ENCODE measurements around the gene EXOC6. TPM values are rescaled to one million over a fixed set of nuclear protein-coding genes. Genes with fewer than 3 reads are reported as not detected.
"Not testable (repeated sequence)": the region's sequence is repeated elsewhere in the genome, so short reads cannot be mapped to it uniquely, and the experiment has no call there.

The EXOC6 gene
- total RNA-seq, 2 experiments from 2014 or later: 9.4 to 9.9 TPM

GRCh38 chr10:92942226-92942625 is 93.9 kb downstream of the EXOC6 start:
- Mint-ChIP-seq H3K36me3 (ENCODE audit: low read depth) (peaks cover 7% of the 10 kb centered on the region), H3K9me3 (no peaks in the 10 kb centered on the region), H3K27ac (no peak overlapping the region), H3K4me1 (no peaks in the 10 kb centered on the region), H3K4me3 (no peak overlapping the region), H3K27me3 (no peaks in the 10 kb centered on the region)
- ChIA-PET CTCF (no interaction called here), POLR2A (no interaction called here)
- no peak for DNase-seq

- Mint-ChIP-seq H3K4me3 (no peak overlapping the region), H3K9me3 (no peaks in the 10 kb centered on the region), H3K36me3 (ENCODE audit: low read depth) (peaks cover 21% of the 10 kb centered on the region), H3K27me3 (no peaks in the 10 kb centered on the region), H3K4me1 (no peaks in the 10 kb centered on the region), H3K27ac (no peak overlapping the region)
- ChIA-PET POLR2A (no interaction called here), CTCF (no interaction called here)
- DNase-seq: no peak
Observed at GRCh38 chr10:92946491-92946890, 98.2 kb downstream of the EXOC6 start.

- H3K4me1 Mint-ChIP-seq, H3K27ac Mint-ChIP-seq, CTCF ChIA-PET, H3K9me3 Mint-ChIP-seq, POLR2A ChIA-PET, H3K4me3 Mint-ChIP-seq, H3K27me3 Mint-ChIP-seq, DNase-seq: not testable (repeated sequence)
- peaks cover 18% of the 10 kb centered on the region for H3K36me3 Mint-ChIP-seq (ENCODE audit: low read depth)
Observed at GRCh38 chr10:92952573-92952972, 104.3 kb downstream of the EXOC6 start.

- DNase-seq: no peak
- ChIA-PET CTCF (interaction anchor here (0.8 kb wide), 1 partner anchor 9 kb away, joined by 3 read pairs; no protein-coding TSS in a partner anchor), POLR2A (no interaction called here)
- Mint-ChIP-seq H3K36me3 (ENCODE audit: low read depth) (peaks cover 3% of the 10 kb centered on the region), H3K4me1 (no peaks in the 10 kb centered on the region), H3K9me3 (no peaks in the 10 kb centered on the region), H3K4me3 (no peak overlapping the region), H3K27ac (no peak overlapping the region), H3K27me3 (no peaks in the 10 kb centered on the region)
Observed at GRCh38 chr10:92957223-92958010, 109.1 kb downstream of the EXOC6 start.

GRCh38 chr10:92961638-92962037 is 113.3 kb downstream of the EXOC6 start:
- ChIA-PET CTCF (interaction anchor here (1.1 kb wide), 1 partner anchor 34 kb away, joined by 4 read pairs; no protein-coding TSS in a partner anchor), POLR2A (no interaction called here)
- Mint-ChIP-seq H3K4me1 (no peaks in the 10 kb centered on the region), H3K9me3 (no peaks in the 10 kb centered on the region), H3K4me3 (no peak overlapping the region), H3K36me3 (ENCODE audit: low read depth) (no peaks in the 10 kb centered on the region), H3K27ac (no peak overlapping the region), H3K27me3 (no peaks in the 10 kb centered on the region)
- DNase-seq: no peak

- Mint-ChIP-seq H3K9me3 (no peaks in the 10 kb centered on the region), H3K27me3 (no peaks in the 10 kb centered on the region), H3K4me3 (no peak overlapping the region), H3K36me3 (ENCODE audit: low read depth) (no peaks in the 10 kb centered on the region), H3K4me1 (no peaks in the 10 kb centered on the region), H3K27ac (no peak overlapping the region)
- DNase-seq: no peak
- ChIA-PET POLR2A (no interaction called here), CTCF (interaction anchor here (0.9 to 1.9 kb wide), 11 partner anchors 9 to 392 kb away, joined by 3 to 7 read pairs (median 4); no protein-coding TSS in a partner anchor)
Observed at GRCh38 chr10:92965314-92965713, 117.0 kb downstream of the EXOC6 start.

- DNase-seq: no peak
- peaks cover 2% of the 10 kb centered on the region for H3K9me3 Mint-ChIP-seq
- ChIA-PET CTCF (interaction anchor here (0.6 kb wide), 1 partner anchor 1030 kb away, joined by 3 read pairs; no protein-coding TSS in a partner anchor), POLR2A (no interaction called here)
- no peak overlapping the region for H3K4me3 Mint-ChIP-seq
- peaks cover 7% of the 10 kb centered on the region for H3K4me1 Mint-ChIP-seq
- peaks cover 4% of the 10 kb centered on the region for H3K36me3 Mint-ChIP-seq (ENCODE audit: low read depth)
- no peaks in the 10 kb centered on the region for H3K27me3 Mint-ChIP-seq
- no peak overlapping the region for H3K27ac Mint-ChIP-seq
Observed at GRCh38 chr10:92967641-92968040, 119.3 kb downstream of the EXOC6 start.

GRCh38 chr10:92969151-92969550 is 120.8 kb downstream of the EXOC6 start:
- Mint-ChIP-seq H3K9me3 (peaks cover 2% of the 10 kb centered on the region), H3K27ac (no peak overlapping the region), H3K36me3 (ENCODE audit: low read depth) (peaks cover 7% of the 10 kb centered on the region), H3K4me3 (no peak overlapping the region), H3K4me1 (peaks cover 7% of the 10 kb centered on the region), H3K27me3 (no peaks in the 10 kb centered on the region)
- DNase-seq: no peak
- CTCF ChIA-PET: interaction anchor here (1.6 kb wide), 1 partner anchor 84 kb away, joined by 3 read pairs; no protein-coding TSS in a partner anchor
- POLR2A ChIA-PET: no interaction called here

- Mint-ChIP-seq H3K36me3 (ENCODE audit: low read depth) (peaks cover 7% of the 10 kb centered on the region), H3K27me3 (no peaks in the 10 kb centered on the region), H3K4me3 (no peak overlapping the region), H3K9me3 (peaks cover 2% of the 10 kb centered on the region), H3K27ac (no peak overlapping the region), H3K4me1 (peaks cover 7% of the 10 kb centered on the region)
- POLR2A ChIA-PET: no interaction called here
- DNase-seq: no peak
- CTCF ChIA-PET: no interaction called here
Observed at GRCh38 chr10:92970301-92971070, 122.2 kb downstream of the EXOC6 start.

- Mint-ChIP-seq H3K9me3 (peaks cover 2% of the 10 kb centered on the region), H3K4me3 (no peak overlapping the region), H3K36me3 (ENCODE audit: low read depth) (peaks cover 7% of the 10 kb centered on the region), H3K27ac (no peak overlapping the region), H3K4me1 (peaks cover 7% of the 10 kb centered on the region), H3K27me3 (no peaks in the 10 kb centered on the region)
- ChIA-PET CTCF (interaction anchor here (0.5 kb wide), 1 partner anchor 120 kb away, joined by 3 read pairs; no protein-coding TSS in a partner anchor), POLR2A (no interaction called here)
- DNase-seq: no peak
Observed at GRCh38 chr10:92972066-92972870, 123.9 kb downstream of the EXOC6 start.

GRCh38 chr10:92972886-92973285 is 124.6 kb downstream of the EXOC6 start:
- Mint-ChIP-seq H3K27ac (no peak overlapping the region), H3K4me1 (peaks cover 7% of the 10 kb centered on the region), H3K4me3 (no peak overlapping the region), H3K27me3 (no peaks in the 10 kb centered on the region), H3K36me3 (ENCODE audit: low read depth) (peaks cover 7% of the 10 kb centered on the region), H3K9me3 (peaks cover 2% of the 10 kb centered on the region)
- POLR2A ChIA-PET: interaction anchor here (0.6 kb wide), 1 partner anchor 57 kb away, joined by 3 read pairs; no protein-coding TSS in a partner anchor
- no peak for DNase-seq
- CTCF ChIA-PET: no interaction called here

GRCh38 chr10:92976278-92976677 is 128.0 kb downstream of the EXOC6 start:
- H3K4me1 Mint-ChIP-seq; H3K36me3 Mint-ChIP-seq (ENCODE audit: low read depth); DNase-seq; POLR2A ChIA-PET; H3K27ac Mint-ChIP-seq; H3K9me3 Mint-ChIP-seq; H3K27me3 Mint-ChIP-seq; H3K4me3 Mint-ChIP-seq: not testable (repeated sequence)
- CTCF ChIA-PET: interaction anchor here (0.6 to 1.2 kb wide), 2 partner anchors 11 to 154 kb away, joined by 3 read pairs; no protein-coding TSS in a partner anchor

GRCh38 chr10:92989250-92989649 is 140.9 kb downstream of the EXOC6 start:
- Mint-ChIP-seq H3K4me1 (peaks cover 16% of the 10 kb centered on the region), H3K27me3 (no peaks in the 10 kb centered on the region), H3K27ac (no peak overlapping the region), H3K4me3 (no peak overlapping the region), H3K36me3 (ENCODE audit: low read depth) (peaks cover 3% of the 10 kb centered on the region), H3K9me3 (no peaks in the 10 kb centered on the region)
- no peak for DNase-seq
- ChIA-PET CTCF (no interaction called here), POLR2A (no interaction called here)

All from activated CD4-positive, alpha-beta memory T cell treated with anti-CD3 and anti-CD28 coated beads, Interleukin-2, amount 10 ng/mL, durations not matched to agents 7 days and 5 days (primary cell).